ENCODE measurements around the gene MFAP5. TPM values are rescaled to one million over a fixed set of nuclear protein-coding genes. Genes with fewer than 3 reads are reported as not detected.
A peak's percentile ranks its signal among the peaks of the same experiment; 100 is the strongest.

MFAP5 gene
- total and polyA plus RNA-seq, 12 donors = 12.3 to 53.0 (median 25.2) TPM

DNA sequence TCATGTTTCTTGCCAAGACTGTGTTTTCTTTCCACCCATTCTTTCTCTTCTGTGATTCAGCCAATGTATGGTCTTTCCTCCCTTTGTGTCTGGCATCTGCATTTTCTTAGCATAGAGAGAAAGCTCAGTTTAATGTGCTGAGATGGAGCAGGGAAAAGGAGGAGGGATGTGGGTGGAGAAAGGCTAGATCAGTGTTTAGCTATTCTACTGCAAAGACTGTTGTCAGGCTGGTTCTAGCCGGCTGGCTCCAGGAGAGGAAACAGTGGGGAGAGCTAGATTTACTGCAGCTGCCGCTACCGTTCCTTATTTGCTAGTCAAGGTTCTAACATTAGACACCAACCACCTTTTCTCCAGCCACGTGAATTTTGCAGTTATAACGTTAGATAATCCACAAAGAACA is 29.9 kb upstream of the MFAP5 start:
- no peaks in the 10 kb centered on the region for H3K9me3 ChIP-seq
- 7 to 13% methylated on average over 5 of the region's 5 CpGs for WGBS, 2 donors
- ATAC-seq = peak in 6 of 8 donors; percentile 16 to 69 (median 52)
- TF ChIP-seq CTCF (IDR thresholded peaks at IDR 0.05) = no peak
- peaks cover 0 to 6% (median 0%) of the 10 kb centered on the region in 7 donors for H3K27me3 ChIP-seq
- peaks cover 3 to 37% (median 24%) of the 10 kb centered on the region in 9 donors for H3K4me1 ChIP-seq
- peak overlapping the region in 6 of 10 donors; percentile 2 to 73 (median 52) for H3K27ac ChIP-seq
- H3K4me3 ChIP-seq = no peak overlapping the region
- H3K36me3 ChIP-seq = no peaks in the 10 kb centered on the region
- peak in 1 of 2 donors; percentile 60 for DNase-seq
- intact Hi-C loops (cut with DNase I) = no loop called here

DNA sequence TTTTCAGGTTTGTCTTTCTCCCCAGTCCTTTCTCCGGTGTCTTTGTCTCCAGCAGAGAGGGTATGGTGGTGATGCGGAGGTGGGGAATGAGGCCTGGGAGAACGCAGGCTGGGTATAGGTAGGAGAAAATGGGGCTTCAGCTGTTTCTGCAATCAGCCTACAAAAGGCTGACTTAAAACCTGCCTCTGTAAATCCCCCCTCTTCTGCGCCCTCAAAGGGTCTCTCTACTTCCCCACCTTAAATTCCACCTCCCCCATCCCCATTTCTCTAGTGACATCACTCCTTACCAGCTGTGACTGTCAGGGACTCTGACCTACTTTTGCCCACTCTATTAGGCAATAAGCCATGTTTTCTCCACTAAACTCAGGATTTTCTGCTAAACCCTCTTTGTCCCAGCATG is 27.1 kb upstream of the MFAP5 start:
- DNase-seq (no peak), ATAC-seq (no peak)
- 95 to 97% methylated on average over 4 of the region's 4 CpGs for whole genome bisulfite sequencing, 2 donors
- H3K27ac ChIP-seq = no peak overlapping the region
- peaks cover 3 to 33% (median 22%) of the 10 kb centered on the region in 9 donors for H3K4me1 ChIP-seq
- no peak for TF ChIP-seq CTCF (IDR thresholded peaks at IDR 0.05)
- H3K36me3 ChIP-seq = no peaks in the 10 kb centered on the region
- H3K9me3 ChIP-seq = peaks cover 0 to 5% (median 0%) of the 10 kb centered on the region in 11 donors
- H3K4me3 ChIP-seq = no peak overlapping the region
- intact Hi-C loops (cut with DNase I) = loop anchor here in 9 of 10 donors (5.0 to 10.0 kb wide), 7 partner anchors 93 to 365 kb away; partner anchors contain the start of gene A2ML1 (in 1 of the 9)
- no peaks in the 10 kb centered on the region for H3K27me3 ChIP-seq

DNA sequence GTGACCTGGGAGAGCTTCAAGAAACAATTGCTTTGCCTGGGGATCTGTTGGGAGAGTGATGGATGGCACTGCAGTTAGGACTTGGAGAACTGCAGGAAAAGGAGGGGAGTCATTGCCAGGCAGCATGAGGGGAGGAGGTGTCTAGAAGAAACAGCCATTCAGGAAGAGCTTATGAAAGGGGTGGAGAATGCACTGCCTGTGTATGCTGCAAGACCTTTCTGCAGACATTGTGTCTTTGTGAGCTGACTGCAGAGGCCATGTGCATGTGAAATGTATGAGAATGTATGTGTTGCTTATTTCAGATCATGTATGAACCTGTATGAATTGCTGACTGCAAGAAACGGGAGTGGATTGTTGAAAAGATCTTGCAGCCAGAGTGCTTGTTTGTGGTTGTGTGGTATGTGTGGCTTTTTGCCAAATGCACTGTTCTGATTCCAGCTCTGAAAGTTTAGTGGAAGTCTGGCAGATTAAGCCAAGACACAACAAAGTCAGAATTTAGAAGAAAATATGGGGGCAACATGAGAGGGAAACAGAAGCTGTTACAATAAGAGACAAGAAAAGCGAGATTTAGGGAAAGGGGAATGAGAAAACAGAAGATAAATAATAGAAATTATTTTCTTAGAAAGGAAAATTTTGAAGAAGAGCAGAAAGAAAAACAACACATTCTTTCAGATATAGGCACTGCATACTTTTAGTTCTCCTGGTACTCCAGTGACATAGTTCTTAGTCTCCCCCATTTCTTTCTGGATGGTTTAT is 25.4 kb upstream of the MFAP5 start:
- DNase-seq (peak in 1 of 2 donors; percentile 32), ATAC-seq (peak; percentile 79 to 94 (median 84))
- Histone ChIP-seq H3K27me3 (no peaks in the 10 kb centered on the region), H3K9me3 (peaks cover 0 to 7% (median 0%) of the 10 kb centered on the region in 11 donors), H3K4me3 (no peak overlapping the region), H3K36me3 (no peaks in the 10 kb centered on the region), H3K27ac (no peak overlapping the region), H3K4me1 (peaks cover 3 to 28% (median 21%) of the 10 kb centered on the region in 9 donors)
- WGBS, 2 donors = 40 to 42% methylated on average over 2 of the region's 2 CpGs
- TF ChIP-seq CTCF (IDR thresholded peaks at IDR 0.05) = no peak
- intact Hi-C loops (cut with DNase I) = loop anchor here in 9 of 10 donors (5.0 to 10.0 kb wide), 7 partner anchors 94 to 367 kb away; partner anchors contain the start of gene A2ML1 (in 1 of the 9)

- TF ChIP-seq CTCF (IDR thresholded peaks at IDR 0.05) = no peak
- no peaks in the 10 kb centered on the region for H3K36me3 ChIP-seq
- intact Hi-C loops (cut with DNase I) = loop anchor here in 9 of 10 donors (5.0 to 10.0 kb wide), 7 partner anchors 97 to 370 kb away; partner anchors contain the start of gene A2ML1 (in 1 of the 9)
- peaks cover 0 to 7% (median 0%) of the 10 kb centered on the region in 11 donors for H3K9me3 ChIP-seq
- 82 to 85% methylated on average over 2 of the region's 2 CpGs for WGBS, 2 donors
- no peak for DNase-seq
- no peak for ATAC-seq
- H3K4me1 ChIP-seq = peaks cover 0 to 35% (median 19%) of the 10 kb centered on the region in 9 donors
- H3K27me3 ChIP-seq = no peaks in the 10 kb centered on the region
- H3K27ac ChIP-seq = no peak overlapping the region
- H3K4me3 ChIP-seq = no peak overlapping the region
Measured at GRCh38 chr12:8685051-8685450, 22.4 kb upstream of the MFAP5 start.
